CD4-positive, alpha-beta T cell treated with Interleukin-1 beta for 1 hour (primary cell): Measurements from ENCODE around the gene MTHFS.
"Not testable (repeated sequence)": the region's sequence is repeated elsewhere in the genome, so short reads cannot be mapped to it uniquely, and the experiment has no call there.

Source experiments
- DNase-seq, 2 donors: peaks; one replicate each; pipeline ENCODE4 v3.0.0-alpha.2; 2020 to 2022

MTHFS gene

DNA sequence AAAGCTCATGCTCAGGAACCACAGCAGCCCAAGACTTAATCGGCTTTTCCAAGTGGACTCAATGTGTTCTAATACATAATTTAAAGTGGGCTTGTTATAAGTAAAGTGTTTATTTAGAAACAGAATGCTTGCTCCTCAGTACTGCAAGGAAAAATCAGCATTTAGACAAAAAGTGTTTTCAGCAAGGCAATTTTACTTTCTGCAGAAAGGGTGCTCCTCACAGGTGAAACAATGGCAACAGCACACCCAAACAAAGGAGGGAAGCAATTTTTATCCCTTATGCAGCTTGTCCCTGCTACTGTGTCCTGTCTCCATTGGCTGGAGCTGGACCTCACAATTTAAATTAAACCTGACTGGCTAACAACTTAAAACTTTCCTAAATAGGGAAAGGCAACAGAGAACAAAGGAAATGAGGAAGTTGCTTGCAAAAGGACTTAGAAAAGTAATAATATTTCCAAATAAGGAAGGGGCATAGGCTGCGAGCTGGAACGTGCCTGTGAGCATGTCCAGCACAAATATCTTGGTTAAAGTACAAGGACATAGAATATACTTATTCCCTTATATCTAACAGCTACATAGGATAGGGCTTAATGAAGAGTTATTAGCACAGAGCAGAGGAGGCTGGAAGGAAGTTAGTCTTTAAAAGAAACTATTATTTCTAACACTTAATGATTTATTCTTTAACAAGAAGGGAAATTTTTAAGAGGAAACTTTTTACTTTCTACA, 19.1 kb upstream of the MTHFS start:
- not testable (repeated sequence) for DNase-seq

DNA sequence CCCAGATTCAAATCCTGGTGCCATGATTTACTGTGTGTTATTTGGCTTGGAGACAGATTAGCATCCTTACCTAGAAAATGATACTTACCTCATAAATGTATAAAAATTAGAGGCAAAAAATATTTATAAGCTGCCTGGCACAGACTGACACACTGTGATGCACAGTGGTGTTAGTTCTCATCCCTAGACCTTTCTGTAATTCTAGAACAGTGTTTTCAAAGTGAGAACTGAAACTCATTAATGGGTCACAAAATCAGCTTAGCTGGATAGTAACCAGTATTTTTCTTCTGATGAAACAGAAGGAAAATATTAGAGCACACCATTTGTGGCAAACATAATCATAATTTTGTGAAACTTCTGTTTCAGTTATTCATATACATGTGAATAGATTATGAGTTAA, 17.9 kb upstream of the MTHFS start:
- no peak for DNase-seq

DNA sequence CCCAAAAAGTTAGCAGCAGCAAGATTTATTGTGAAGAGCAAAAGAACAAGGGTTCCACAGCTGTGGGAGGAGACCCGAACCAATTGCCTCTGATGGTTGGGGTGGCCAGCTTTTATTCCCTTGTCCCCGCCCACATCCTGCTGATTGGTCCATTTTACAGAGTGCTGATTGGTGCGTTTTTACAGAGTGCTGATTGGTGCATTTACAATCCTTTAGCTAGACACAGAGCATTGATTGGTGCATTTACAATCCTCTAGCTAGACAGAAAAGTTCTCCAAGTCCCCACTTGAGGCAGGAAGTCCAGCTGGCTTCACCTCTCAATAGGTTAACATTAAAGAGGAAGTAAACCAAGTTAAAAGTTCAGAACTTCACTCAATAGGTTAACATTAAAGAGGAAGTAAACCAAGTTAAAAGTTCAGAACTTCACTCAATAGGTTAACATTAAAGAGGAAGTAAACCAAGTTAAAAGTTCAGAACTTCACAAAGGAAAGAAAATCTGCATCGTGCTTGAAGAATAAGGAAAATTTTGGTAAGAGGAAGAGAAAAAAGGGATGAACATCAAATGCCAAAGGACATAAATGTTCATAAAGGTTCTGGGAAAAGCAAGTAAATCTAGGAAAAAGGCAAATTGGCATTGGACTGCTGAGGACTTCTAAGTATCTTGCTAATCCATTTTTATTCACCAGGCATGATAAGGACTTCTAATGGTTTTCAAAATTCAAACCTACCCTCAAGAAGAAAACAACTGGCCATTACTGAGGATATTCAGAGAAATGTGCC, 12.9 kb upstream of the MTHFS start:
- peak in 1 of 2 donors; percentile 43 for DNase-seq

DNA sequence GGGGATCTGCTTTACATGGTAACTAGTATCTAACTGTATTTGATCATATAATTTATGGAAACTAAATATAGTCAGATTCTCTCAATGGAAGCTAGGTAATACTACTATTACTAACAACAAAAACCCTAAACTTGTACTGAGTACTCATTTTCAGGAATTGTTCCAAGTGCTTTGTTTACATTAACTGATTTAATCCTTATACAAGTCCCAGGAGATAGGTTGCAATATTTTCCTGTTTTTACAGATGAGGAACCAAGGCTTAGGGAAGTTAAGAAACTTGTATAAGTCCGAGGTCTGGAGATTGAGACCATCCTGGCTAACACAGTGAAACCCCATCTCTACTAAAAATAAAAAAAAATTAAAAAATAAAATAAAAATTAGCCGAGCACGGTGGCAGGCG, 7.5 kb upstream of the MTHFS start:
- no peak for DNase-seq

DNA sequence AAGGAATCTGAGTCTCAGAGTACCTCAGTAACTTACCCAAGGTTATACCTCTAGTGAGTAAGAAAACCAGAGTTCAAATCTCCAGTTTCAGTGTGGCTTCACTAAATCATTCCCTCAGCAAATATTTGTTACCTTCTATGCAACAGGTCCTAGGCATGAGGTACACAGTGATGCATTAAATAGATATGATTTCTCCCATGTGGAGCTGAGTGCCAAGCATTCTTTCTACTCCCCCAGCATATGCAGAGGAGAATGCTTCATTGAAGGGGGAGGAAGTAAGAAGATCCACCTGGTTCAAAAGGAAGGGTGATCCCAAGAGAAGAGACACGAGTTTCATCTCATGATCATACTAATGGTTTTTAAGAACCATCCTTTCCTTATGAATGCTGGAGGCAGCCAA, 6.8 kb upstream of the MTHFS start:
- DNase-seq = no peak

DNA sequence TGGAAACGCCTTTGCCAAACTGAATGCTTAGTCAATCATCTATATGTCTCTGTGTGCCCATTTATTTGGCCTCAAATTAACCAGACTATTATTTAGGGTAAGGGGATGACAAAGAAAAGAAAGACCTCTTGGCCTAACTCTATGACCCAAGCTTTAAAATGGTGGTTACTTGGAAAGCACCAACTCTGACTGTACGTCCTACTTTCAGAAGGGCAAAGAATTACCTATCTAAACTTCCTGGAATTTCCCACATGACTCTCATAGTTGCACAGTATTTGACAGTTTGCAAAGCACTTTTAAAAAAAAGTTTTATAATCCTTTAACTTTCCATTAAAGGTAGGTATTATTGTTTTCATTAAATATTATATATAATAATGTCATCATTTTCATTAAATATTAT, 6.3 kb upstream of the MTHFS start:
- DNase-seq = no peak

DNA sequence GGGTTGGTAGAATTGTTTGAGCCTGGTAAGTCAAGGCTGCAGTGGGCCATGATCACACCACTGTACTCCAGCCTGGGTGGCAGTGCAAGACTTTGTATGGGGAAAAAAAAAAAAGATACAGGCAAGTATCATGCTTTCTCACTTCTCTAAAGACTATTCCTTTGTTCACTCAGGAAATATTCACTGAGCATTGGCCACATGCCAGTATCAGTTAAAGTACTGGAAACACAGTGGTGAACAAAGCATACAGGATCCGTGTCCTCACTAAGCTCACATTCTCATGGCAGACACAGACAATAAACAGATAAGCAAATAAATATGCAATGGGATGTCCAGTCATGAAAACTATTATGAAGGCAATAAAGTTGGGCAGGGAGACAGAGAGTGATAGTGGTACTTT, 5.1 kb upstream of the MTHFS start:
- DNase-seq = no peak

DNA sequence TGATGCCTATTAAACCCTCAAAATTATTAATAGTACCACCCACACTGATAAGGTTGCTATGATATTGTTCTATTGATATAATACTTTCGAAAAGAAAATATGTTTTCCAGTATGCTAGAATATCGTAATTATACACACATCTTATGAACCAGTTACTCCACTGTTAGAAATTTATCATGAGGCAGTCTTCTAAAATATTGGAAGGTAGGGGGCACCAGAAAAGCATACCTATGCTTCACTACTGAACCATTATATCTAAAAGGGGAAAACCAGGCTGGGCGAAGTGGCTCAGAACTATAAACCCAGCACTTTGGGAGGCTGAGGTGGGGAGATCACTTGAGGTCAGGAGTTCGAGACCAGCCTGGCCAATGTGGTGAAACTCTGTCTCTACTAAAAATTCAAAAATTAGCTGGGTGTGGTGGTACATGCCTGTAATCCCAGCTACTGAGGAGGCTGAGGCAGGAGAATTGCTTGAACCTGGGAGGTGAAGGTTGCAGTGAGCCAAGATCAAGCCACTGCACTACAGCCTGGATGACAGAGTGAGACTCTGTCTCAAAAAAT, 4.1 kb upstream of the MTHFS start:
- DNase-seq = not testable (repeated sequence)

DNA sequence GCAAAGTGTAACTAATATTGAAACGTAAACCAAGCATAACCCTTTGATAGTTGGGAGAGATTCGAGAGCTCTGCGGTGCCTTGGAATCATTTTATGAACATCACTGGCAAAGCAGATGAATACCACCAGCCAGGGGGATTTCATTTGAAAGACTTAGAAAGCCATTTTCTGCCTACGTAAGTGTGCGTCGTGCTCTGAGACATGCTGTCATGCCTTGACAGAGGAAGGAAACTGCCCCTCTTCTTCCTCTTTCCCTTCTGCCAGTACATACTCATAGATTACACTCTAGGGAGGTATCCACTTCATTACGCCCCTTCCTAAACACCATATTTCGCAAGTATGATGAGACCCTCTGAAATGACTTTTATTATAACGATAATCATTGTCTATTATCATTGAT, 3.3 kb upstream of the MTHFS start:
- DNase-seq = peak in 1 of 2 donors; percentile 30

DNA sequence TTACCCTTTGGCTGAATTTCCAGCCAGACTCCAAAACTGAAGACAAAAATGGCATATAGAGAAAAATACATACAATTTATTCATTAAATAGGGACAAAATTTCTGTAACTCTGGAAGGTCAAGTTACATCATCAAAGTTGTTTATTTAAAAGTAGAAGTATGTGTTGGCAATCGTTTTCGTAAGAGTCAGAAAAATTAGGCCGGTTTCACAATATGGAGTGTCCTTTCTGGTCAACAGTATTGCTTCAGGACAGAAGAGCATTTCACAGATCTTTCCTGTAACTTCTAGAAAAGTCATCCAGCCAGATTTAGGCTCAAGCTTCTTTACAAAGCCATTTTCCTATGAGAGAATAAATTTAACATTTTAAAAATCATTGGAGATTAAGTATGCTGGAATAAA, 2.0 kb upstream of the MTHFS start:
- DNase-seq = peak in 1 of 2 donors; percentile 13

DNA sequence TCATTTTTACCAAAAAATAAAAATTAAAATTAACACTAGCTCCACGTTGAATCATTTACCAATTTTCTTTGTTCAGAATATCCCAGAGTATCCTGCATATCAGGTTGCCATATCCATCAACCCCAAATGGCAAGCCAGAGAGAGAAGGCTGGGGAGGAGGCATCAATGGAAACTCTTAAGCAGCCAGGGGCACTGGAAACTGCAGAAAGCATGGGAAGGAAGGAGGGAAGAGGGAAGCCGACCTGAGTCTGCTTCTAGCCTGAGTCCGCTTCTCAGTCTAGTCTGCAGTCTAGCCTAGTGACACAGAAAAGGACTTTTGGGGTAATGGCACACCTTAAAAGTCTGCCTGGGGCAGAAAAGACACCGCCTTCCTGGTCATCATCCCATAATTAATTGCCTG, 1.6 kb upstream of the MTHFS start:
- DNase-seq = no peak

DNA sequence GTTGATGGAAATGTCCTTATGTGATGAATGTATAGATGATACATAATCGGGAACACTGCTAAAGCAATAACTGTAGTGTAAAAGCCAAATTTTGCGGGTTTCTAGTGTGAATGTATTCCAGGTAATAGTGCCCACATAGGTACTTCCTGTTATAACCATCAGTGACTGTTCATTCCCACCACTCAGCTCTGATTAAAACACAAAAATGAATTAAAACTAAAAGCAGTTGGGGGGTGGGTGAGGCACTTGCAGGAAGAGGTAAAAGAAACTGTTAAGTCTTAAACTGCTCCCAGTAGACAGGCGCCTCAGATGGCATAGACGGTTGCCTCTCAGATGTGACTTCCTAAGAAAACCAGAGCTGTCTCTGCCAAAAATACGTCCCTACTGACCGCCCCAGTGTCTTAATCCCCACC, 893 bp upstream of the MTHFS start:
- DNase-seq = peak in 1 of 2 donors; percentile 32

DNA sequence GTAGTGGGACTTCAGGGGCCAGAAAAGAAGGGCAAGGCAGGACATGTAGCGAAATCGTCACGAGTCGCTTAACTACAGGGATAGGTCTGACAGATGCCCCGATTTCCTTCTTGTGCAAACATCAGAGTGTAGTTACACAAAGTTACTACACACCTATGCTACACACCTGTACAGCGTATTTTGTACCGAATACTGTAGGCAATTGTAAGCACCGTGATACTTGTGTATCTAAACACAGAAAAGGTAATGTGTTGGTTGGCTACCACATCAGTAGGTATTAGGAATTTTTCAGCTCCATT, 515 bp upstream of the MTHFS start:
- DNase-seq = no peak

DNA sequence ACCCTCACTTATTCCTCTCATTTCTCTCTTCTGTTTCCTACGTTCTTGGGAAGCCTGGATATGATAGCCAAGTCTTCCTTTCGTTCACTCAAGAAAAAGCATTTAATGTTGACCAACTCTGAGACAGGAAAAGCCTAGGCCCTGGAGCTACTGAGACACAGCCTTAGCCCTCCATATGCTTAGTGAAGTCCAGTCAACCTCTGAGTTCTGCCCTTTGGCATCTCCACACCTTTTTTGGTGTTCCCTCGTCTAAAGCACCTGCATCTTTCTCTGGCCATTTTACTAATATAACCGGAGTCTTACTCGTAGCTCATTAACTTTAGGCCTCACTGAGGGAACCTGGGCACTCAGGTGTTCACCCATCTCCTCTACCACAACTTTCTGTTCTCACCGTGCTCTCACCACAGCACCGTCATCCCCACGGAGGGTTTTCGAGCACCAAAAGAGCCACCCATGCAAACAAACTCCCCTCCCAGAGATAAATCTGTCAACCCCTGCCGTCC, 632 bp downstream of the MTHFS start:
- DNase-seq = no peak

DNA sequence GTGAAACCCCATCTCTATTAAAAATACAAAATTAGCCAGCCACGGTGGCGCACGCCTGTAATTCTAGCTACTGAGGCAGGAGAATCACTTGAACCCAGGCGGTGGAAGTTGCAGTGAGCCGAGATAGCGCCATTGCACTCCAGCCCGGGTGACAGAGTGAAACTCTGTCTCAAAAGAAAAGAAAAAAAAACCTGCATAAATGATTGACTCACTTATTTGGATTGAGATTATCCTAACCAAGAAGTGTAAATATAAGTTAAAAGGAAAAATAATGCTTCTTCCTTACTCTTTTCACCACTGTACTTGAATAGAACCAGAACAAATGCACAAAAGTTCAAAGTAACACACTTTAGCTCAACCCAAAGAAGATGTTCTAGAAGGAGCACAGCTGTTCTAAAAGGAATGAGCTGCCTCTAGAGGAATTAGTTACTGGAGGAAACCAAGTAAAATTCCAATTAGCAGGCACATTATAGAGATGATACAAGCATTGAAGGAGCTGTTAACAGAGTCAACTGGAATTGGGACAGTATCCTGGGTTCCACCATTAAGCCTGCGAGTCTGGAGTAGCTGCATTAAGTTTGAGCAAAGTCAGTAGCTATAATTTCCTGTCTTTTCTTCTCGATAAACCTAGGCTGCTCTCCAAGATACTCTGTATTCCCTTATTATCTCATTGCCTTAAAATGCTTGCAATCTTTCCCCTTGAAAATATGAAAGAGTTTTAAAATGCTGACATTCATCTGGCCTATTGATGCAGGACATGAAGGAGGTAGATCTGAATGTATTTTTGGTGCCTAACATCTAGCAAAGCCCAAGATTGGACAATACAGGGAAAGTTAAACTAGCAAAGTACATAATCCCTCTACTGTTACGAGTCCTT, 9.5 kb downstream of the MTHFS start:
- no peak for DNase-seq

DNA sequence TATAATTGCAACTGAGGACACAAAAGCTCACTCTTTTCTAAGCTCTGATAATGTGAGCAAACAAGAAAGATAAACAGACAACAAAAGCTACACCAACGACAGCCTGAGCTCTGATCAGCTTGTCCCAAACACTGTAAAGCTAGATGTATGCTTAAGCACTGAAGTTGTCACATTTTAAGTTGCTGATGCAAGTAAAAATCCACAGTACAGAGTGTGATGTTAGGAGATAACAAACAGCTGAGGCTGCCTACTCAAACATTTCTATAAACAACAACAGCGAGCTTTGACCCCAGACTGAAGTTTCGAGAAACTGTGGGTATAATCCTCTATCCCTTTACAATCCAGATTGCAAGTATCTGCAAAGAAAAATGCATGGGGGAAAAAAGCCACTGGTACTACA, 10.7 kb downstream of the MTHFS start:
- no peak for DNase-seq

DNA sequence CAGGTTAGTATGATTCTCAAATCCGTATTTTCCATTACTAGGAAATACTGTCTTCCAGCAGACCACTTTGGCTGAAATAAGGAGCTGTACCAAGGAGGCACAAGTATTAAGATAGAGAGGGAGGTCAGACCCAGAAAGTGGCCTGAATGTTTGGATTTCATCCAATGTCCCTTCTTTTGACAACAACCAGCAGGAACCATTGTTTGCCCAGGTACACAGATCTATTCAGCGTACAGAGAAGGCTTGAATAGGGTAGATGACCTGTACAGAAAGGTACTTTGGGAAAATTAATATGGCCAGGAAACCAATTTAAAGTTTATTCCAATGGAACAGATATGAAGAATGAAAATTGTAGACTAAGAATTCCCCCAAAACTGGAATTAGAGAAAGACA, 12.6 kb downstream of the MTHFS start:
- no peak for DNase-seq

DNA sequence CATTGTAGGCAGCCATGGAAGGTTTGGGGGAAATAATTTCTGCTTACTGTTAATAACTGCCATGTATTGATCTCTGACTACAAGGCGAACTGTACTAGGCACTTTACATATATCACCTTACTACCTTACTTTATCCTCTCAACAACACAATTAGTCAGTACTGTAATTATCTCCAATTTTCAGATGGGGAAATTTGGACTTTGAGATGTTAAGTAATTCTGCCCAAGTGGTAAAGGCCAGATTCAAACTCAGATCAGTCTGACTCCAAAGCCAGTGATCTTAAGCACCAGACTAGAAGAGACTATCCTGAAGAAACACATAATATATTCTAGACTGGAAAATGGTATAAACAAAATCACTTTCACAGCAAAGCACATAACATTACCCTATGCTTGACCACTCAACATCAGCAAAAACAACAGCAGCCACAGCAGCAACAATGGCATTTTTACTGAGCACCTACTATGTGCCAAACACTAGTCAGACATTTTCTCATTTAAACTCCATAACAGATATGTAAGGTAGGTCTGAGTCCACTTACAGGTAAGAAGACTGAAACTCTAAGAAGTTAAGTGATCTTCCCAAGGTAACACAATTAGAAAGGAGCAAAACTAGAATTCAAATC, 13.1 kb downstream of the MTHFS start:
- DNase-seq = no peak

DNA sequence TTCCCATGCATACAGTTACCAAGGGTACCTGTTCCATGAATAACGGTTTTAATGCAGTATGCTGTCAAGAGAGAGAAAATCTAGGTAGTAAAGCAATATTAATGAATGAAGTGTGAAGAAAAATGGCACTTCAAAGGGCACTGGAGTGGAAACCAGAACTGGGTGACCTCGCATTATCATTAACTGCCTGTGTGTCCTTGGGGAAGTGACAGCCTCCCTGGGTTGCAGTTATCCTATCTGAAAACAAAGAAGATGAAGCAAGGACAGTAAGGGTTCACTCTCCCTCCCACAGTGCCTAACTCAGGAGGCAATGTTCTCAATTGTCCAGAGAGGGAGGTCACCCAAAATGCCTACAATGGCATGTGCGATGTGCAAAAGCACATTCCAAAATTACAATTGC, 15.1 kb downstream of the MTHFS start:
- no peak for DNase-seq

DNA sequence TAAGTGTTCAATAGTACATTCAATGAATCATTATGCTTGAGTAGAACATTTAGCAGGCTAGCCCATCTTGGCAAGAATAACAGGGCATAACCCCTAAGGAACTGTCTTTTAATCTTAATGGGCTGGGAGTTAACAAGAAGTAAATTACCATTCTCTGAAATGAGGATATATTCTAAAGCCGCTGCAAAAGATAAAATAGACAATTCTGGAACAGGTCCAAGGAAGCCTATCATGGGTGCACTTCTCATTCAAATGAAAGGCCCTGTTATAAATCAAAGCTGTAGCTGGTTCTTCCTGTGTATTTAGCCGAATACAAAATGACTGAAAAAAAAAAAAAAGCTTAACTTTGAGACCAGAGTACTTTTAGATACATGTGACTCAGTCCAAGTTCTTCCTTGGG, 15.6 kb downstream of the MTHFS start:
- no peak for DNase-seq

DNA sequence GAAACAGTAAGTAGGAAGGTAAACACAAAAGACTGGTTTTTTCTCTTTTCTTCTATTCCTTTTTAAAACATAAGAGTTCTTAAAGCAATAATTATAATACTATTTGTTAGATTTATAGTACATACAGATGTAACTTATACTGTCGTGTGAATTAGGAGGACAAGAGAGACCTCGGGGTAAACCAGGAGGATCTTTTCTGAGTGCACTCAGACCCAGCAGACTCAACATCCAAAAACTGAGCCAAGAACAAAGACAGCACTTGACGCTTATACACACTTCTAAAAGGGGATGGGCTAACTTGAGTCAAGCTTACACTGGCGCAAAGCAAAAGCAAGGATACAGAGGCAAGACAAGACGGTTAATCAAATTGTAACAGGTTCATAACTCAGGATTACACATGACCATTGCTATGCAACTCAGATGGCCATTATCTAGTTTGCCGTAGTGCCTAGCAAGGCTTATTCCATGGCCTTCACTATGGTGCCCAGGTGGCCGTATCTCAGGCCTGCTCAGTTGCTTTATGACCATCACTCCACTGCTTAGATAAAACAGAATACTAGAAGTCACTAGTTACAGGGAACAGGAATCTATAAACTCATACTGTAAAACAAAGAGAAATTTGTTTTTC, 18.6 kb downstream of the MTHFS start:
- no peak for DNase-seq

DNA sequence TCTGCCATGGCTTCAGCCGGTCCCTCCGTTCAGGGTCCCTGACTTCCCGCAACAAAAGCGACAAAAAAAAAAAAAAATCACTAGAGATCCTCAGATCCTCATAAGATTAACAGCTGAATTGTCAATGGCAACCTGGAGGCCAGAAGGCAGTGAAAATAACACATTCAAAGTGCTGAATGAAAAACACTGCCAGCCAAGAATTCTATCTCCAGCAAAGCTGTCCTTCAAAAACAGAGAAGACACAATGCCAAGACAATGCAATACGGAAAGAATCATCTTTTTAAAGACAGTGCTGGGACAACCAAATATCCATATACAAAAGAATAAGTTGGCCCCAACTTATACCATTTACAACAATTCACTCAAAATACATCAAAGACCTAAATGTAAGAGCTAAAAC, 21.6 kb downstream of the MTHFS start:
- no peak for DNase-seq
